Breast epithelium (tissue), 3 donors: Measurements from ENCODE around the gene HIVEP2.

Source experiments
- POLR2A ChIP-seq: fragments of 450-650 bp; IDR thresholded peaks from one replicate; pipeline ENCODE4 v1.6.1; 2016; ENCODE audit warnings: antibody characterized with exemption, mild to moderate bottlenecking, moderate library complexity
- POLR2AphosphoS5 ChIP-seq, 3 donors: sonication (generic); formaldehyde crosslinking; IDR thresholded peaks; one replicate each; pipeline ENCODE4 v1.6.1; 2017; ENCODE audit warnings: antibody characterized with exemption in 3 of 3
- TF ChIP-seq, protein P1 (sequence below), 3 donors: fragments of 450-650 bp; IDR thresholded peaks; one replicate each; pipeline ENCODE4 v1.5.1; 2016 to 2017; ENCODE audit warnings: antibody characterized with exemption in 3 of 3, mild to moderate bottlenecking in 3 of 3, moderate library complexity in 3 of 3

DNA sequence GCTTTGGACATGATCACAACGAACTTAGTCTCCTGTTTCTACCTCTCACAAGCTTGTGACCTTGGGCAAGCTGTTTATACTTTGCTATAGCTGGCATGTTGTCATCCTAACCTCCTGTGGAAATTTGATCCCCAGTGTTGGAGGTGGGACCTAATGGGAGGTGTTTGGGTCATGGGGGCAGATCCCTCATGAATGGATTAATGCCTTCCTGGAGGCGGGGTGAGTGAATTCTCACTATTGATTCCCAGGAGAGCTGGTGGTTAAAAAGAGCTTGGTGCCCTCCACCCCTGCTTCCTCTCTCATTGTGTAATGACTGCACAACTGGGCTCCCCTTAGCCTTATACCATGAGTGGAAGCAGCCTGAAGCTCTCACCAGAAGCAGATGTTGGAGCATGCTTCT is 228.9 kb downstream of the HIVEP2 start:
- TF ChIP-seq, protein P1, sequence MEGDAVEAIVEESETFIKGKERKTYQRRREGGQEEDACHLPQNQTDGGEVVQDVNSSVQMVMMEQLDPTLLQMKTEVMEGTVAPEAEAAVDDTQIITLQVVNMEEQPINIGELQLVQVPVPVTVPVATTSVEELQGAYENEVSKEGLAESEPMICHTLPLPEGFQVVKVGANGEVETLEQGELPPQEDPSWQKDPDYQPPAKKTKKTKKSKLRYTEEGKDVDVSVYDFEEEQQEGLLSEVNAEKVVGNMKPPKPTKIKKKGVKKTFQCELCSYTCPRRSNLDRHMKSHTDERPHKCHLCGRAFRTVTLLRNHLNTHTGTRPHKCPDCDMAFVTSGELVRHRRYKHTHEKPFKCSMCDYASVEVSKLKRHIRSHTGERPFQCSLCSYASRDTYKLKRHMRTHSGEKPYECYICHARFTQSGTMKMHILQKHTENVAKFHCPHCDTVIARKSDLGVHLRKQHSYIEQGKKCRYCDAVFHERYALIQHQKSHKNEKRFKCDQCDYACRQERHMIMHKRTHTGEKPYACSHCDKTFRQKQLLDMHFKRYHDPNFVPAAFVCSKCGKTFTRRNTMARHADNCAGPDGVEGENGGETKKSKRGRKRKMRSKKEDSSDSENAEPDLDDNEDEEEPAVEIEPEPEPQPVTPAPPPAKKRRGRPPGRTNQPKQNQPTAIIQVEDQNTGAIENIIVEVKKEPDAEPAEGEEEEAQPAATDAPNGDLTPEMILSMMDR (IDR thresholded peaks at IDR 0.05): no peak
- TF ChIP-seq POLR2A: no peak
- no peak for TF ChIP-seq POLR2AphosphoS5 (IDR thresholded peaks at IDR 0.05)
